ENCODE data around the gene DDX11. TPM values are rescaled to one million over a fixed set of nuclear protein-coding genes. Genes with fewer than 3 reads are reported as not detected.
"Not testable (repeated sequence)": the region's sequence is repeated elsewhere in the genome, so short reads cannot be mapped to it uniquely, and the experiment has no call there.

The DDX11 gene
- total and polyA plus RNA-seq, 2 of the 4 experiments (the other 2 are of a cell fraction), result 10.8 to 17.6 TPM

- CTCF ChIA-PET; H4K20me1 ChIP-seq (ENCODE audit: insufficient read depth, low read length); POLR2A ChIA-PET (ENCODE audit: unreplicated experiment); H3K27ac ChIP-seq (ENCODE audit: insufficient read depth, low read length); H3K9me3 ChIP-seq (ENCODE audit: control insufficient read depth, insufficient read depth, low read length); H4K91ac ChIP-seq (ENCODE audit: insufficient read depth, low read depth, low read length); H3K14ac ChIP-seq (replicated peaks; ENCODE audit: low read depth, low read length); H3K36me3 ChIP-seq (ENCODE audit: control insufficient read depth, insufficient read depth, low read length); dilution Hi-C loops (cut with HindIII; ENCODE audit: low sequenced_read_pairs, unreplicated experiment); H2BK15ac ChIP-seq (ENCODE audit: low read depth, low read length); H3K9me1 ChIP-seq (ENCODE audit: insufficient read depth, low read length); H2AK9ac ChIP-seq (replicated peaks; ENCODE audit: low read depth, low read length, poor library complexity); H3K27me3 ChIP-seq (ENCODE audit: control insufficient read depth, insufficient read depth, low read length); H3K4me1 ChIP-seq (ENCODE audit: control insufficient read depth, insufficient read depth, low read length); DNase-seq; H3K23ac ChIP-seq (ENCODE audit: low read depth, low read length); H3K4me2 ChIP-seq (ENCODE audit: low read depth, low read length); H4K5ac ChIP-seq (ENCODE audit: low read depth, low read length); H3K9ac ChIP-seq (ENCODE audit: low read depth, low read length); H2BK20ac ChIP-seq (ENCODE audit: low read depth, low read length); H2AFZ ChIP-seq (replicated peaks; ENCODE audit: low read length, poor library complexity); H2BK5ac ChIP-seq (ENCODE audit: low read depth, low read length, poor library complexity, severe bottlenecking); ATAC-seq (ENCODE audit: low read depth); in situ Hi-C loops (cut with MboI; ENCODE audit: low sequenced_read_pairs); H3K4ac ChIP-seq (ENCODE audit: low read depth, low read length); H3K56ac ChIP-seq (ENCODE audit: extremely low read depth, insufficient read depth, low read length); BruUV-seq (replicated peaks); H2BK120ac ChIP-seq (ENCODE audit: low read depth, low read length); H2AK5ac ChIP-seq (ENCODE audit: low read depth, low read length); H3K4me3 ChIP-seq (ENCODE audit: insufficient read depth, low read depth, low read length); H3K18ac ChIP-seq (ENCODE audit: low read depth, low read length); intact Hi-C loops (cut with micrococcal nuclease); H3K79me1 ChIP-seq (ENCODE audit: low read depth in 1 of 2, low read length in 2 of 2); H4K8ac ChIP-seq (ENCODE audit: low read depth in 2 of 2, low read length in 2 of 2): not testable (repeated sequence)
- WGBS, 2 experiments (ENCODE audit: extremely low coverage in 2 of 2, insufficient read length in 1 of 2), result no CpG with 5 or more reads among the region's 2 CpGs
Measured at GRCh38 chr12:31087956-31088355, 14.3 kb downstream of the DDX11 start.

Measured in IMR-90 (cell line).